ENCODE measurements around the gene NOC4L.
"Not testable (repeated sequence)": the region's sequence is repeated elsewhere in the genome, so short reads cannot be mapped to it uniquely, and the experiment has no call there.

The NOC4L gene

GRCh38 chr12:132186857-132187620, 42.8 kb downstream of the NOC4L start:
- DNase-seq: no peak

GRCh38 chr12:132187646-132188450, 43.6 kb downstream of the NOC4L start:
- in situ Hi-C loops (cut with HindIII; ENCODE audit: low pct_ligation_motif_present, low pct_unique_long_range_greater_than_20kb, low sequenced_read_pairs): no loop called here

More at GRCh38 chr12:132186857-132187620, 42.8 kb downstream of the NOC4L start:
- in situ Hi-C loops (cut with HindIII; ENCODE audit: low pct_ligation_motif_present, low pct_unique_long_range_greater_than_20kb, low sequenced_read_pairs): no loop called here

GRCh38 chr12:132188451-132188901, 44.2 kb downstream of the NOC4L start:
- DNase-seq: no peak
- in situ Hi-C loops (cut with HindIII; ENCODE audit: low pct_ligation_motif_present, low pct_unique_long_range_greater_than_20kb, low sequenced_read_pairs): no loop called here

More at GRCh38 chr12:132187646-132188450, 43.6 kb downstream of the NOC4L start:
- DNase-seq: no peak

GRCh38 chr12:132188916-132189325, 44.7 kb downstream of the NOC4L start:
- in situ Hi-C loops (cut with HindIII; ENCODE audit: low pct_ligation_motif_present, low pct_unique_long_range_greater_than_20kb, low sequenced_read_pairs): no loop called here

DNA sequence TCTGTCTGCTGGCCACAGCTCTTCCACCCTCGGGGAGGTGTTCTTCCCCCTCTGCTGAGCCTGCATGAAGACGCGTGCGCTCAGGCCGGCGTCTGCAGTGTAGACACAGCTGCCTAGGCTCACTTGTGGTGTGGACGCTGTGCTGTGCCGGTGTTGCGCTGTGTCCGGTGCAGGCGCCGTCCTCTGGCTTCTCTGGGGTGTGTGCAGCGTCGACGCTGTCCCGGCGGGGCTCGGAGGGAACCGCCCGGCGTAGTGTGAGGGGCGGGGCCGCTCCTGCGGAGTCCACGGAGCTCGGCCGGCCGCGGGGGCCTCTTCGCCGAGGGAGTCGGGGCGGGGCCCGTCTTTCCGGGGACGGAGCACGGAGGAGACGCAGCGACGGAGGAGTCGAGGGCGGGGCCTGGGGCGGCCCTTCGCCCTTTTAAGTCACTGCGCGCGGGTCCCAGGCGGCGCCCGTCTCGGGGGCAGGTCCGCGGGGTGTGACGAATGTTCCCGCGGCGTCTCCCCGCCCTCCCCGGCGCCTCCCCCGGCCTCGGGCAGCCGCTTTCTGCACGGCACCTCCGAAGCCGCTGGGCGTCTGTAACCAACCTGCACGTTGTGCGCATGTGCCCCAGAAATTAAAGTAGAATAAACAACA, 45.2 kb downstream of the NOC4L start:
- in situ Hi-C loops (cut with HindIII; ENCODE audit: low pct_ligation_motif_present, low pct_unique_long_range_greater_than_20kb, low sequenced_read_pairs): no loop called here
- DNase-seq: peak; percentile 96

More at GRCh38 chr12:132188916-132189325, 44.7 kb downstream of the NOC4L start:
- no peak for DNase-seq

DNA sequence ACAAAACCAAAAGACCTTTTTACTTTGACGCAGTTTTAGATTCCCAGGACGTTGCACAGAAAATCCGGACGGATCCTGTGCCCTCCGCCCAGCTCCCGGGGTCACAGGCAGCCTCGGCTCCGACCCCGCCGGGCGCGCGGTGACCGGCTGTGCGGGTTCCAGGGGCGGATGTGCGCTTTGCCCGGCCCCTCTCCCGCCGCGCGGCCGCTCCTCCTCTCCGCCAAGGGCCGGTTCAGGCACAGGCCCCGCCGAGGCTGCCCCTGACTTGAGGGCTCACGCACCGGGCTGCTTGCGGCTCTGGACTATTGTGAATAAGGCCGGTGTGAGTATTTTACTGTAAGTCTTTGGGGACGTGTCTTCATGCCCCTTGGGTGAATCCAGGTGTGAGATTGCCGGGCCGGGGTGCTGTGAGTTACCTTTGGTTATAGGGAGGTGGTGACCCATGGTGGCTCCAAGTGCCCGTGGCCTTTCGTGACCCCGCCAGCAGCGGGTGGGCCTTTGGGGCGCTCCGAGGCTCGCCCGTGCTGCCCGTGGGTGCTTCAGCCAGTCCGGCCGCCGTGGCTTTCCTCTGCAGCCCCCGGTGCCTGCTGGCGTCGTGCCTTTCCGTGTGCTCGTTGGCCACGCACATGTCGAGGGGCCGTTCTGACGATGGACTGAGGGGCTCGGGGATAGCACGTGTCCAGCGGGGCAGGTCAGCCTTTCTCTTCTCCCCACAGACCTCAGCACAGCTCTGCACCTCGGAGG, 45.9 kb downstream of the NOC4L start:
- in situ Hi-C loops (cut with HindIII; ENCODE audit: low pct_ligation_motif_present, low pct_unique_long_range_greater_than_20kb, low sequenced_read_pairs): no loop called here
- DNase-seq: peak; percentile 54

GRCh38 chr12:132190834-132191500, 46.7 kb downstream of the NOC4L start:
- in situ Hi-C loops (cut with HindIII; ENCODE audit: low pct_ligation_motif_present, low pct_unique_long_range_greater_than_20kb, low sequenced_read_pairs): no loop called here
- no peak for DNase-seq

DNA sequence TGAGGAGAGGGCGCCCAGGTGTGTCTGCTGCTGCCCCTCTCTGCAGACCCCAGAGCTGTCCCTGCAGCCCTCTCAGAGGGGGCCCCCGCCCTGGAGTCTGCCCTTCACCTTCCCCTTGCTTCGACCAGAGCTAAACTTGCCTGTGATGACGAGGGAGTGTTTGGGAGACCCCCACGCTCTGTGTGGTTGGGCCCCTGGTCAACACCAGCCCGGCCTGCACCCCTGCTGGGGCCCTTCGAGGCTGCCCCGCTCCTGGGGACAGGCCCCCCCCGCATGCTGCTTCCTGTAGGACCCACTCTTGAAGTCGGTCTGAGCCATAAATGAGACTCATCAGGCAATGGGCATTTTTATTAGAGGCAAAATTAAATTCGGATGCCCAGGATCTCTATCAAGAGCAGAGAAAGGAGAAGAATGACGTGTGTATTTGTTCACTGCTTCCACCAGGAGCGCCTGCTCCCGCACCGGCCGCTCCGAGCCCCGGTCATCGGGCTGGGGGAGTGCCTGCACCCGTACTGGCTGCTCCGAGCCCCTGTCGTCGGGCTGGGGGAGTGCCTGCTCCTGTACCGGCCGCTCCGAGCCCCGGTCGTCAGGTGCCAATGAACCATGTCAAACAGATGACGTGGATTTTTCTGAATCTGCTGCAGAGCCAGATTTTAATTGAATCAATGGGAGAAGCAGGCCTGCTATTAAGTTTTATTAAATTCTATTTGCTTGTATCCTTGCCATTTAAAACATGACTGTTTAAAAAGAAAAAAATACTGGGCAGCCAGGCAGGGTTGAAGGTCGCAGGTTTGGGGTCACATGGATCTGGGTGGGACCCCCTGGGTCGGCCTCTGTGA, 47.7 kb downstream of the NOC4L start:
- no peak for DNase-seq
- in situ Hi-C loops (cut with HindIII; ENCODE audit: low pct_ligation_motif_present, low pct_unique_long_range_greater_than_20kb, low sequenced_read_pairs): no loop called here

GRCh38 chr12:132194056-132194455, 49.8 kb downstream of the NOC4L start:
- in situ Hi-C loops (cut with HindIII; ENCODE audit: low pct_ligation_motif_present, low pct_unique_long_range_greater_than_20kb, low sequenced_read_pairs): no loop called here
- no peak for DNase-seq

- DNase-seq: no peak
- in situ Hi-C loops (cut with HindIII; ENCODE audit: low pct_ligation_motif_present, low pct_unique_long_range_greater_than_20kb, low sequenced_read_pairs): no loop called here
Observed at GRCh38 chr12:132194556-132194955, 50.3 kb downstream of the NOC4L start.

GRCh38 chr12:132195242-132195641, 51.0 kb downstream of the NOC4L start:
- DNase-seq; in situ Hi-C loops (cut with HindIII; ENCODE audit: low pct_ligation_motif_present, low pct_unique_long_range_greater_than_20kb, low sequenced_read_pairs): not testable (repeated sequence)

GRCh38 chr12:132196038-132196872, 52.0 kb downstream of the NOC4L start:
- in situ Hi-C loops (cut with HindIII; ENCODE audit: low pct_ligation_motif_present, low pct_unique_long_range_greater_than_20kb, low sequenced_read_pairs): no loop called here
- no peak for DNase-seq

GRCh38 chr12:132196873-132197390, 52.7 kb downstream of the NOC4L start:
- no peak for DNase-seq
- in situ Hi-C loops (cut with HindIII; ENCODE audit: low pct_ligation_motif_present, low pct_unique_long_range_greater_than_20kb, low sequenced_read_pairs): no loop called here

DNA sequence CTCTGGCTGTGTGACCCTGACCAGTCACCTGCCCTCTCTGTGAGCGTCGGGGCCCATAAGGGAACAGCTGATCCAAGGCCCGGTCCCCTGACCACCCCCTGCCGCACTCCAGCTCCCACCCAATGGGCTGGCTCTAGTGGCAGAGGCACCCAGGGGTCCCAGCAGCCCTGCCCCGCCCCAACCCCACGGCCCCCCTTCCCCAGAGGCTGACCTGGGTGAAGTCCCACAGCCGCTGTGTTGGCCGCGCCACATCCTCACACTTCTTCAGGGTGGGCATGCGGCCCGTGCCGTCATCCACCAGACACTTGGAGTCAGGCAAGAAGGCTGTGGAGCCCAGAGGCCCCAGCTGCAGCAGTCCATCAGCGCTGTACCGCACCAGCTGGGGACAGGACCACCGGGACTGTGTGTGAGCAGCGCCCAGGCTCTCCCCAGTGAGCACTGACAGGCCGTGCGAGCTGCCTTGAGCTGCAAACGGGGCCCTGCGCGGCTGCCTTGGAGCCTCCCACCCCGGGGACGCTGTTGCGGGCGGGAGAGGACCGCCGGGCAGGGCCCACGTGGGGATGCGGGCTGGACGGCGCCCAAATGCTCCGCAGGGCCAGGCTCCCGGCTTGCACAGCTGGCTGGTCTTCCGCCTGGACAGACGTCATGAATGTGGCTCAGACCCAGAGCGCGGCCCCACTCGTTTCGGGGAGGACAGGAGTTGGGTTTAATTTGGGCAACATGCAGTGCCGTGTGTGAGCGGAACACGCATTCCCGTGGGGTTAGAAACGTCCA, 53.5 kb downstream of the NOC4L start:
- in situ Hi-C loops (cut with HindIII; ENCODE audit: low pct_ligation_motif_present, low pct_unique_long_range_greater_than_20kb, low sequenced_read_pairs): no loop called here
- DNase-seq: no peak

GRCh38 chr12:132199101-132199500, 54.8 kb downstream of the NOC4L start:
- DNase-seq: no peak
- in situ Hi-C loops (cut with HindIII; ENCODE audit: low pct_ligation_motif_present, low pct_unique_long_range_greater_than_20kb, low sequenced_read_pairs): no loop called here

All from ACHN (cell line).